ENCODE results near the gene GPC3.

GPC3 gene

DNA sequence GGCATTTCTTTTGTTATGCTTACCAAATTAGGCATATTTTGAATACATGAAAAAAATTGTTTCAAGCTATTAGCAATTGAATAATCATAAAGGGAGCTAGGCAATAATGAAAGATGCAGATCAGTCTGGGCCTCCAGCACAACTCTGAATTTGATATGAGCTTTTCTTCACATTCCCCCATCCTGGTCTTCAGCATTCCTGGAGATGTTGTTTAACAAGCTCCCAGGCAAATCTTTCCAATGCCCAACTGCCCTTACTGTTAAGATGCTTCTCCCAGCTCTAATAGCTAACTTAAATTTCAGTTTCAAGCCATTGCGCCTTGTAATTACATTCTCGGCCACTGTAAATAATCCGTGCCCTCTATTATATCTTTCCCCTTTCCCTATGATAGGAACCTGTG lies 19.2 kb downstream of the GPC3 start:
- Mint-ChIP-seq H3K9me3 (no peaks in the 10 kb centered on the region), H3K4me1 (ENCODE audit: low read depth) (peaks cover 11% of the 10 kb centered on the region), H3K27me3 (no peaks in the 10 kb centered on the region), H3K36me3 (ENCODE audit: low read depth) (no peaks in the 10 kb centered on the region), H3K27ac (no peak overlapping the region), H3K4me3 (no peak overlapping the region)

- Mint-ChIP-seq H3K27me3 (no peaks in the 10 kb centered on the region), H3K4me1 (ENCODE audit: low read depth) (peaks cover 11% of the 10 kb centered on the region), H3K4me3 (no peak overlapping the region), H3K27ac (no peak overlapping the region), H3K9me3 (no peaks in the 10 kb centered on the region), H3K36me3 (ENCODE audit: low read depth) (no peaks in the 10 kb centered on the region)
These were observed 20.1 kb downstream of the GPC3 start for GRCh38 chrX:133965321-133965720.

DNA sequence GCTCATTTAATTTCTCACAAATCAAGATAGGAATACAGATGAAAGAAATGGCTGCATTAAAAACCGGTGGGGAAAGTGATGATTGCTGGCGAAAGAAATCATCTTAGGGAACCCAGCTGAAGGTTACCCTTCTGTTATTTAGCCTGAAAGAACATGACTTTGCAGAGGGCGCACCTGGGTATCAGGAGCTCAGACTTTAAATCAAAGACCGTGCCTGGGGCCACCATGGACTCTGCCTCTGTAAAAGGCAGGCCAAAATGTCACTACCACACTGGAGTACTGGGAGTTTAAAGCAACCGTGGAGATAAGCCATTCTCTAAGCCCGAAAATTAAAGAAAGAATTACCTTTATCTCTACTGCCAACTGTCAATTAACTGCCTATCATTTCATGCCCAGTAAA lies 24.3 kb downstream of the GPC3 start:
- H3K27me3 Mint-ChIP-seq, result no peaks in the 10 kb centered on the region
- H3K4me1 Mint-ChIP-seq (ENCODE audit: low read depth), result peaks cover 11% of the 10 kb centered on the region
- H3K27ac Mint-ChIP-seq, result no peak overlapping the region
- H3K9me3 Mint-ChIP-seq, result no peaks in the 10 kb centered on the region
- no peak overlapping the region for H3K4me3 Mint-ChIP-seq
- no peaks in the 10 kb centered on the region for H3K36me3 Mint-ChIP-seq (ENCODE audit: low read depth)

- Mint-ChIP-seq H3K27me3 (no peaks in the 10 kb centered on the region), H3K9me3 (no peaks in the 10 kb centered on the region), H3K4me3 (no peak overlapping the region), H3K4me1 (ENCODE audit: low read depth) (peaks cover 4% of the 10 kb centered on the region), H3K27ac (no peak overlapping the region), H3K36me3 (ENCODE audit: low read depth) (no peaks in the 10 kb centered on the region)
These were observed 25.4 kb downstream of the GPC3 start for GRCh38 chrX:133959972-133960371.

- H3K9me3 Mint-ChIP-seq, result no peaks in the 10 kb centered on the region
- H3K4me3 Mint-ChIP-seq, result no peak overlapping the region
- no peak overlapping the region for H3K27ac Mint-ChIP-seq
- H3K36me3 Mint-ChIP-seq (ENCODE audit: low read depth), result no peaks in the 10 kb centered on the region
- no peaks in the 10 kb centered on the region for H3K4me1 Mint-ChIP-seq (ENCODE audit: low read depth)
- no peaks in the 10 kb centered on the region for H3K27me3 Mint-ChIP-seq
These were observed 26.3 kb downstream of the GPC3 start for GRCh38 chrX:133958997-133959688.

DNA sequence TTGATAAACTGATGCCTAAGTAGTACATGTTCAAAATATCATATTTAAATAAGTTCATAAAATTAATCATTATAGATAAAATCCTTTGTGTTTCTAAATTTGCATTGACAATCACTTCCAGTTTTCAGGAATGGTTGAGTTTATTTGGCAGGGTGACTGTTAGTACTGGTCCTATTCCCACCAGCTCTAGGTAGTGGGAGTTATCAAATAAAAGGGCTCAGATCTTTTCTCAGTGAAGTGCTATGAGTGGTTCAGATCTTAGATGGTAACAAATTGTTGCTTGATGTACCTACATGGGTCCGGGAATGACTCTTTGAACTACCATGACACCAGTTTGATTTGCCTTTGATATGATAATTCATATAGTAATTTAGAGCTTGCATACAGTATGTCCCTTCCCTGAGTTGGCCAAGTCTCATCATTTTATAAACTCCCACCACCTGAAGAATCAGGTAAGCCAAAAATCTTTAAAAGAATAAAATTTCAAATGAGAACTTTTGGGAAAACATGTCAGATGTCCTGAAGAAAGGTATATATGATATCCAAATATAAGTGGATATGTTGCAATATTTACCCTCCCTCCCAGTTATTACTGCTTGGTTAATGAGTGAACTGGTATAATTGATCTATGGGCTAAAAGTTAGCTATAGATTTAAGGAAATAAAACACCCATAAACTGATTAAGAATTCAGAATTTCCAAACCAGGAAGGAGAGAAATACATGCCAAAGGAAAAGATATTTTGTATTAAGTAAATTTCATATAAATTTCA lies 28.6 kb downstream of the GPC3 start:
- H3K4me1 Mint-ChIP-seq (ENCODE audit: low read depth), result no peaks in the 10 kb centered on the region
- no peaks in the 10 kb centered on the region for H3K27me3 Mint-ChIP-seq
- H3K9me3 Mint-ChIP-seq, result peaks cover 4% of the 10 kb centered on the region
- H3K36me3 Mint-ChIP-seq (ENCODE audit: low read depth), result no peaks in the 10 kb centered on the region
- H3K4me3 Mint-ChIP-seq, result no peak overlapping the region
- H3K27ac Mint-ChIP-seq, result no peak overlapping the region

- Mint-ChIP-seq H3K9me3 (peaks cover 4% of the 10 kb centered on the region), H3K36me3 (ENCODE audit: low read depth) (no peaks in the 10 kb centered on the region), H3K4me3 (no peak overlapping the region), H3K4me1 (ENCODE audit: low read depth) (no peaks in the 10 kb centered on the region), H3K27ac (no peak overlapping the region), H3K27me3 (no peaks in the 10 kb centered on the region)
These were observed 31.5 kb downstream of the GPC3 start for GRCh38 chrX:133953785-133954355.

DNA sequence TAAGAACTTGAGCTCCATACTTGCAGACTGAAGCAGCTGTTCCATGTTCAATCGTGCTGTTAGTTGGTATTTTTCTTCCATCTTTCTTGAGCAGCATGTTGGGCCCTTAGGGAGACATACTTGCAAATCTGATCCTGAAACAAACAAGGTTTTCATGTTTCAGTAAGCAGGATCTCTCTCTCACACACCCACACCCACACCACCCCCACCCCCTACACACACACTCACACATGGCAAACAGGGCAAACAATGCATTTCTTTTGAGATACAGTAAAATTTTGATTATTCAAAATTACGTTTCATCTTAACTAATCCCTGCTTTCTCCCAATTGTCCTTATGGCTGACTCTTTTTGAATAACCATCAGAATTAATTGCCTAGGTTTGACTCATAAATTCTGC lies 32.3 kb downstream of the GPC3 start:
- H3K4me1 Mint-ChIP-seq (ENCODE audit: low read depth), result no peaks in the 10 kb centered on the region
- H3K4me3 Mint-ChIP-seq, result no peak overlapping the region
- no peaks in the 10 kb centered on the region for H3K27me3 Mint-ChIP-seq
- H3K36me3 Mint-ChIP-seq (ENCODE audit: low read depth), result no peaks in the 10 kb centered on the region
- H3K9me3 Mint-ChIP-seq, result peaks cover 4% of the 10 kb centered on the region
- H3K27ac Mint-ChIP-seq, result no peak overlapping the region

- Mint-ChIP-seq H3K27ac (no peak overlapping the region), H3K36me3 (ENCODE audit: low read depth) (no peaks in the 10 kb centered on the region), H3K9me3 (peaks cover 4% of the 10 kb centered on the region), H3K27me3 (no peaks in the 10 kb centered on the region), H3K4me1 (ENCODE audit: low read depth) (no peaks in the 10 kb centered on the region), H3K4me3 (no peak overlapping the region)
These were observed 34.3 kb downstream of the GPC3 start for GRCh38 chrX:133951098-133951497.

DNA sequence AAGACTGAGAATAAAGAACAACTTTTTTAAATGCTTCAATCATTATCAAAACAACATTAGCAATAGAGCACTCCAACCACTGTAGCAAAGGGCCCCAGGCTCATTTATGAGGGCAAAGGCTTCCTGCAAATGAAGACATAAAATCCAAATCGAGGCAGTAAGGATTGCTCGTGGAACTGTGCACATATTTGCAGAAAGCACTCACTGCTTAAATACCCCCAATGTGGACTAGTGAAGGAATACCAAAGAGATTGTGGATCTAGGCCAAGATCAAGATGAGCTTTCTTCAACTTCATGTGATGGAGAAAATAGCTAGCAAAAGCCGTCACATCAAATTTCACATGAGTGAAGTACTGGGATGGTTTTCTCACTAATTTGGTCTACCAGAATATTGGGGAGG lies 35.2 kb downstream of the GPC3 start:
- Mint-ChIP-seq H3K36me3 (ENCODE audit: low read depth) (no peaks in the 10 kb centered on the region), H3K27me3 (no peaks in the 10 kb centered on the region), H3K27ac (no peak overlapping the region), H3K9me3 (peaks cover 4% of the 10 kb centered on the region), H3K4me1 (ENCODE audit: low read depth) (no peaks in the 10 kb centered on the region), H3K4me3 (no peak overlapping the region)

GRCh38 chrX:133948895-133949294 lies 36.5 kb downstream of the GPC3 start:
- H3K4me1 Mint-ChIP-seq (ENCODE audit: low read depth), result no peaks in the 10 kb centered on the region
- H3K36me3 Mint-ChIP-seq (ENCODE audit: low read depth), result no peaks in the 10 kb centered on the region
- no peaks in the 10 kb centered on the region for H3K27me3 Mint-ChIP-seq
- H3K27ac Mint-ChIP-seq, result no peak overlapping the region
- H3K4me3 Mint-ChIP-seq, result no peak overlapping the region
- H3K9me3 Mint-ChIP-seq, result peaks cover 3% of the 10 kb centered on the region

GRCh38 chrX:133947996-133948395 lies 37.4 kb downstream of the GPC3 start:
- H3K4me1 Mint-ChIP-seq (ENCODE audit: low read depth), result no peaks in the 10 kb centered on the region
- H3K27me3 Mint-ChIP-seq, result no peaks in the 10 kb centered on the region
- no peaks in the 10 kb centered on the region for H3K9me3 Mint-ChIP-seq
- no peaks in the 10 kb centered on the region for H3K36me3 Mint-ChIP-seq (ENCODE audit: low read depth)
- no peak overlapping the region for H3K4me3 Mint-ChIP-seq
- no peak overlapping the region for H3K27ac Mint-ChIP-seq

DNA sequence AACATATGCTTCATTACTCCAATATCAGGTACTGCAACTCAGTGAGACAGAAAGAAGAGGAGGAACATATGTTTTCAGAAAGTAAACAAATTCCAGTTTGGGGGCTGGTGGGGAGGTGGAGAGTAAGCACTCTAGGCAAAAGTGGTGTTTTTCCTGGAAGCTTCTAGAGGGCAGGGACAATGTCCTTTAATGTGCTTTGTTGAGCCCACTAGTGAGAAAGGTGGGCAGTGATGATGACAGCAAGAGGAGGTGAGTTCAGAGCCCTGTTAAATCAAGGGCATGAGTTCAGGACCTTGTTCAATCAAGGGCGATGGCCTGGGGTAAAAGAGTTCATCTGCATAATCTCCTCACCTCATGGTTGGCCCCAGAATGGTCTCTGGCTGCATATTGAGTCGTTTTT lies 38.4 kb downstream of the GPC3 start:
- no peaks in the 10 kb centered on the region for H3K4me1 Mint-ChIP-seq (ENCODE audit: low read depth)
- H3K27ac Mint-ChIP-seq, result no peak overlapping the region
- H3K4me3 Mint-ChIP-seq, result no peak overlapping the region
- H3K27me3 Mint-ChIP-seq, result no peaks in the 10 kb centered on the region
- H3K9me3 Mint-ChIP-seq, result no peaks in the 10 kb centered on the region
- no peaks in the 10 kb centered on the region for H3K36me3 Mint-ChIP-seq (ENCODE audit: low read depth)

- Mint-ChIP-seq H3K4me3 (no peak overlapping the region), H3K36me3 (ENCODE audit: low read depth) (no peaks in the 10 kb centered on the region), H3K4me1 (ENCODE audit: low read depth) (no peaks in the 10 kb centered on the region), H3K27ac (no peak overlapping the region), H3K9me3 (no peaks in the 10 kb centered on the region), H3K27me3 (no peaks in the 10 kb centered on the region)
These were observed 41.9 kb downstream of the GPC3 start for GRCh38 chrX:133943507-133943906.

DNA sequence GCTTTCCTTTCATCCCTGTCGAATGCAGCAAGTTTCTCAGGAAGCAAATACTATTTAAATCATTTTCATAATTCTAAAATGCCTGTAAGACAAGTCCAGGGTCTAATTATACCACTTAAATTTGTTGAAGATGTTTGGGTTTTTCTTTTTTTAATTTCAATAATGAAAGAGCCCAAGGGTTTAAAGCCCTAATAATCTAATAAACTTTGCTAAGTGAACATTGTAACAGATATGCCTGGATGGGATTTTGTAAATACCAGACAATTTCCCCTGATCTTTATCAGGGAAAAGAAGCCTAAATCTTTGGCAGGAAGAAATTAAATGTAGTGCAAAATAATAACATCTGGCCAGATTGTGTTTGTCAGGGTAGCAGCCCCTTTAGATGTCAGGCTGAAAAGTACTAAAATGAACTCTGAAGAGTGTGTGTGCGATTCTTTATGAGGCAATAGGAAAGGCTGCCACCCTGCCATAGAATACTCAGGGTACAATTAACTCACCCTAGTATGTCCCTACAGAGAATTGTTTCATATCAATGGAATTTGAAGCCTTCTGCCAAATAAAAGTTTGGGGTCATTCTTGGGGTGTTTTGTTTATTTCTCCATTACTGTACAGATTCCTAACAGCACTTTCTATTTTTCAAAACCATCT lies 45.6 kb downstream of the GPC3 start:
- Mint-ChIP-seq H3K9me3 (no peaks in the 10 kb centered on the region), H3K27me3 (no peaks in the 10 kb centered on the region), H3K36me3 (ENCODE audit: low read depth) (no peaks in the 10 kb centered on the region), H3K4me3 (no peak overlapping the region), H3K4me1 (ENCODE audit: low read depth) (no peaks in the 10 kb centered on the region), H3K27ac (no peak overlapping the region)

Measured in stimulated activated naive CD8-positive, alpha-beta T cell treated with anti-CD3 and anti-CD28 coated beads, Interleukin-15, Interleukin-2, amounts not matched to agents 100 ng/mL and 50 ng/mL, for 24 hours (primary cell).